ENCODE data around the gene SMAD3.

DNA sequence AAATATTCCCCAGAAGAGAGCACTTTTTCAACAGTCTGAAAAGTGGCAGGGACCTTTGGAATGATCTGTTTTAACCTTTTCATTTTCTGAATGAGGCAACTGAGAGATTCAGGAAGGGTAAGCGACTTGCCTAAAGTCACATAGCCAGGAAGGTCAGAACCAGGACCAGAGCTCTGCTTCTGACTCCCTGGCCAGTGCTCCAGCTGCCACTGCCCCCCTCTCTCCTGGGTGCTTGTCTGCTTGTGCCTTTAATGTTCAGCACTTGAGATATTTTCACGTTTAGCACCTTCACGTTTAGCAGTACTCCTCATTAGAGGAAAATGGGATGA, 68.3 kb downstream of the SMAD3 start:
- TF ChIP-seq CTCF (IDR thresholded peaks at IDR 0.05) (no peak), EZH2 (IDR thresholded peaks at IDR 0.05; ENCODE audit: borderline replicate concordance, insufficient read depth, low read depth, low read length, poor library complexity, severe bottlenecking) (no peak)
